GM12875 (cell line): ENCODE measurements around the gene MYOG.

Source experiments
- H3K4me3 ChIP-seq: one replicate; pipeline ENCODE4 v1.5.1; 2011; ENCODE audit warnings: low read depth, low read length, control low read depth
- TF ChIP-seq, protein P1 (sequence below): IDR thresholded peaks from 2 replicates; pipeline ENCODE4 v1.5.1; 2011; ENCODE audit warnings: low read depth, mild to moderate bottlenecking, control low read depth, inconsistent platforms, low read length, moderate library complexity, borderline replicate concordance; ENCODE audit not compliant: insufficient read depth

The MYOG gene

DNA sequence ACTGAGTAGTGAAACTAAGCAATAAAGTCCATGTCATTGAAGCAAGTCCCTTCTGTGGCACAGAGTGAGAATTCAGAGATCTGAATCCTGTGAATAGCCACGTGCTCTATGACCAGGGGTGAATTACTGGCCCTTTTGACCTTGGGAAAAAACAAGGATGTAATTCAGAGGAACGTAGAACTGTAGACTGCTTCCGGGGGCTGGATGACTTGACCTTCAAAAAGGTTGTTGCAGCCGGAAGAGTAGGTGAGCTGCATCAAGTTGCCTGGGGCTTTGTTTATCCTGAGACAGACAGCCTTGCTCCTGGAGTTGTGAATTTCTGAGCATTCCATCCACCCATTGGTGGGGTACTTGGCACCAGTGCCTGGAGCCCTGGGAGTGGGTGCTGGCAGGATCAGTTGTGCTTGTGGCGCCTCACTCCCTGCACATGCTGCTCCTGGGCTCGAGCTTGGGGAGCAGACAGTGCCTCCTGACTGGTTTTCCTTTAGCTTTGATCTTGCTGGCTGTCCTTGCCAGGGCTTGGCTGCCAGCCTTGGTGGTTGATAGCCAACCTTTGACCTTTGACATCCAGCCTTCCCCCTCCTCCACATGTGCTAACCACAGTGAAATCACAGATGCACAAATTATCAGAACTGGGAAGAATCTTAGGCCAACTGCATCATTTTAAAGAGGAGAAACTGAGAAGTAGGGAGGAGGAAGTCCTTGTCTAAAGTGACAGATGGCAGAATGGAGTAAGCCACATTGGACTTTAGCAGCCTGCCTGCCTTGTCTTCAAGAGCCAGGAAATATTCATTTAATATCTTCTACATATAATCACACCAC lies 16.2 kb upstream of the MYOG start:
- H3K4me3 ChIP-seq = no peak overlapping the region
- TF ChIP-seq, protein P1, sequence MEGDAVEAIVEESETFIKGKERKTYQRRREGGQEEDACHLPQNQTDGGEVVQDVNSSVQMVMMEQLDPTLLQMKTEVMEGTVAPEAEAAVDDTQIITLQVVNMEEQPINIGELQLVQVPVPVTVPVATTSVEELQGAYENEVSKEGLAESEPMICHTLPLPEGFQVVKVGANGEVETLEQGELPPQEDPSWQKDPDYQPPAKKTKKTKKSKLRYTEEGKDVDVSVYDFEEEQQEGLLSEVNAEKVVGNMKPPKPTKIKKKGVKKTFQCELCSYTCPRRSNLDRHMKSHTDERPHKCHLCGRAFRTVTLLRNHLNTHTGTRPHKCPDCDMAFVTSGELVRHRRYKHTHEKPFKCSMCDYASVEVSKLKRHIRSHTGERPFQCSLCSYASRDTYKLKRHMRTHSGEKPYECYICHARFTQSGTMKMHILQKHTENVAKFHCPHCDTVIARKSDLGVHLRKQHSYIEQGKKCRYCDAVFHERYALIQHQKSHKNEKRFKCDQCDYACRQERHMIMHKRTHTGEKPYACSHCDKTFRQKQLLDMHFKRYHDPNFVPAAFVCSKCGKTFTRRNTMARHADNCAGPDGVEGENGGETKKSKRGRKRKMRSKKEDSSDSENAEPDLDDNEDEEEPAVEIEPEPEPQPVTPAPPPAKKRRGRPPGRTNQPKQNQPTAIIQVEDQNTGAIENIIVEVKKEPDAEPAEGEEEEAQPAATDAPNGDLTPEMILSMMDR = no peak

DNA sequence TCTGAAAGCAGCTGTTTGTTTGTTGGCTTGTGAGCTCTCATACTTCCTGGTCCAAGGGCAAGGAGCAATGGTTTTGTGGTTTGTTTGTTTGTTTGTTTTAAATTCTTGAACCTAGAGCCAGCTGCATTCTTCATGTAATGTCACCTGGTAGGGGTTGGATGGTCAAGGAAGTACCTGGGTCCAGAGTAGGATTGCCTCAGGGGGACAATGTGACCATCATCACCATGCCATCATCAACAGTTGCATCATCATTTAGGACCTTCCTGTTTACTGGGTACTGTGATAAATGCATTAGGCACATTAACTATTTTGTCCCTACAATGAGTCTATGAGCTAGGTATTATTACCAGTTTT lies 14.7 kb upstream of the MYOG start:
- no peak overlapping the region for H3K4me3 ChIP-seq
- TF ChIP-seq, protein P1 = no peak

DNA sequence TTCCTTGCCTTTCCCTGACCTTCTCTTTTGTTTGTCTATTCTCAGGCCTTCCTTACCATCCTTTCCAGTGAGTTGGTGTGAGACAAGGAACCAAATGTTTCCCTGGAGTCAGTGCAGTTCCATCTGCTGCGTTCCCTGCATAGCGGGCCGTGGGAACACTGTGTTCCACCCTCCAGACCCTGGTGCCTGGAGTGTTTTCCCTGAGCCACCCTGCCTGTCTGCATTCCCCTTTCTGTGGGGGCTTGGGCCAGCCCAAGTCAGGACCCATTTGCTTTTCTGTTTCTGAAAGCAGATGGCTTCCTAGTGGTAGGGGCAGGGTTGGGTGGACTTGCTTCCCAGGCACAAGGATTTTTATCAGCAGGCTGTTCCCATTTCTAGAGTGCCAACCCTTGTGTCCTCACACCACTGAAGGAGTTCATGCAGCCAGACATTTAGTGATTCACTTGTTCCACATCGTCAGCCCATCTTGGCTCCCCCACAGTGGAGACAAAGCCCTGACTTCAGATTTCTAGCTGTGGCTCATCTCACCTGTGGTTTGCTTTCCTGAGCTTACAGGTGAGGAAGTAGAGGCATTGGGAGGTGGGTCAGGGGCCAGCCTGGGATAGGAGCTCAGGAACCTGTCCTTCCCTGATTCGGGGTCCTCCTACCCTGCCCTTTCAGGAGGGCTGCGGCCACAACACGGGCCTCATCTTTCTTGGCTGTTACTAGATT lies 14.1 kb upstream of the MYOG start:
- TF ChIP-seq, protein P1 = no peak
- no peak overlapping the region for H3K4me3 ChIP-seq

DNA sequence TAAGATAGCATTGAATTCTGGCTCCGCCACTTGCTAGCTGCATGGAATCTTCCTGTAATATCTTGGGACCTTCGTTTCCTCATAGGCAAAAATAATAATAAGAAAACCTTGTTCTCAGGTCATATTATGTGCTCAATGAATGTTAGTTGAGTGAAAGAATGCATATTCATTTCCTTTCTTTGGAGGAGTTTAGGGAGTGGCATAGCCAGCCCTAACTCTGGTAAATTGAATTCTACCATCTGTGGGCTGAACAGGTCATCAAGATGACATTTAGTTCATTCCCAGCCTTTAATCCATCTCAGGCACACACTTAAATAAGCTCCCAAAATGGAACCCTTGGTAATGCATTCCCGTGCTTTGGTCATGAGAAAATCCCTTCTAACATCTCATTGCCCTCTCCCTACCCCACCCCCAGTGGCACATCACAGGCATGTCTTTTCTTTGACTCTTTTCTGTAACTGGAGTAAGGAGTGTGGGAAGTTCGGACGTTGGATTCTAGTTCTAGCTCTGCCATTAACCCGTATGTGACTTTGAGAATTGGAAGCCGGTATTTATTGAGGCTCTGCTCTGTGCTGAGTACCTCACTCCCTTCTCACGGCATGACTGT lies 13.2 kb upstream of the MYOG start:
- TF ChIP-seq, protein P1 = no peak
- H3K4me3 ChIP-seq = no peak overlapping the region

DNA sequence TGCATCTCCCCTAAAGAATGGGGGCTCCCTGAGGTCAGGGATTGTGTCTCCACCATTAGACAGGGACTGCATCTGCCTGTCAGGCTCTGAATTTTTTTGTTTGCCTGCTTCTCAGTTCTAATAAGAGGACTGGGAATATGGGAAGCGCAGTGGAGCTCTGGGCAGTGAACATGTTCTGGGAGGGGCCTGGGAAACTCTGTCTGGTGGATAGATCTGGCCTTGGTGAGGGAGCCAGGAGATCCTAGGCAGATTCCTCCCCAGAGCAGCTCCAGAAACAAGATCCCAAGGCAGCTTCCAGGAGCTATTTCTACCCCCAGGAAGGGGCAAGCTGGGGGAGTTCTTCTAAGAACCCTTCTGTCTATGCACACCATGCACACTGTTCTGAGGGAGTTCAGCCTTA lies 12.6 kb upstream of the MYOG start:
- H3K4me3 ChIP-seq = no peak overlapping the region
- TF ChIP-seq, protein P1 = no peak

DNA sequence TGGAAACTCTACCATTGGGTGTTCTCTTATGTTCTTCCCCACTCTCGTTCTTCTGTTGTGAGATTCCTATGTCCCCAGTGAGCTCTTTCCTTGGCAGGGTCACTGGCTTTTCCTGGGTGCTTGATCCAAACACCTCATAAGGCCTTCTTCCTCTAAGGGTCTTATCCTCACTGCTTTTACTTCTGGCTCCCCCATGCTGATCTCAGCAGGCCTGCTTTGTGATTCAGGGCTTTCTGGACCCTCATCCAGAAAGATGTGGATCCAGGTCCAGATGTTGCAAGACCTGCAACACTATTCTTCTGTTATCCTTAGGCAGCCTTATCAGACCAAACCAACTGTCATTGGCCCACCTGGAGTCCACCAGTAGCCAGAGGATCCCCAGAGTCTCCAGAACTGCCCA lies 11.2 kb upstream of the MYOG start:
- H3K4me3 ChIP-seq = no peak overlapping the region
- TF ChIP-seq, protein P1 = no peak

DNA sequence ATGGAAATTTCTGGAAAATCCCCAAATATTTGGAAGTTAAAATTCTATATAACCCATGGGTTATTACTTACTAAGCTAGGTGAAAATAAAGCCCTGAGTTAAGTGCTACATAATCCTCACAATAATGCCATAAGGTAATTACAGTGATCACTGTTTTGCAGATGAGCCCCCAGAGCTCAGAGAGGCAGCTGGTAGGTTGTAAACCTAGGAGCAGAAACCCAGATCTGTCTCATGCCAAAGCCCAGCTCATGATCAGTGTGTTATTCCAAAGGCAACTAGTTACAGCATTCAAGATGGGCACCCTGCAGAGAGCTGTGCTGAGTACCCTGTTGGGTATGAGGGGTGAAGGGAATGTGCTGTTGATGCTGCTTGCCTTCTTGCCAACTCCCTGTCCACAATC lies 10.8 kb upstream of the MYOG start:
- H3K4me3 ChIP-seq = no peak overlapping the region
- TF ChIP-seq, protein P1 = no peak
